Measurements from ENCODE around the gene F5. TPM values are rescaled to one million over a fixed set of nuclear protein-coding genes. Genes with fewer than 3 reads are reported as not detected.

Gene F5
- total RNA-seq, 1 experiment from 2014 or later = 0.09 TPM

DNA sequence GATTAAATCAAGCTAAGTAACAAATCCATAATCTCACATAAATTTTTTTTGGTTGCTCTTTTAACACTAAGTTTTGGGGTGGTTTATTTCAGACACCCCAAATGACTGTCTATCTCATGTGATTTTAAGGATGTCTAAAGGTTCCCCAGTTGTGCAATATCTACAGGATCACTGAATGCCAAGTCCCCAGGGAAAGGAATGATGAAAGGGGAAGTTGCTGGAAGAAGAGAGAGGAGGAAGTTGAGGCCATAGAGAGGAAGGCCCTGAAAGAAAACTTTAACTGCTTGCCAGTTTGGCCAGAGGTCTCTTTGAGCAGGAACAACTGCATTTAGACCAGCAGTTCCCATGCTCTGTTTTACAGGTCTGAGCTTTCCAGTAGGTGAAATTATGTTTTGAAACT is 73.1 kb downstream of the F5 start:
- intact Hi-C loops (cut with micrococcal nuclease) = no loop called here
- TF ChIP-seq CTCF (IDR thresholded peaks at IDR 0.05; ENCODE audit: unreplicated experiment) = no peak
- Mint-ChIP-seq H3K27me3 (ENCODE audit: insufficient read depth, unreplicated experiment) (no peaks in the 10 kb centered on the region), H3K36me3 (ENCODE audit: insufficient read depth, unreplicated experiment) (no peaks in the 10 kb centered on the region), H3K4me3 (ENCODE audit: unreplicated experiment) (no peak overlapping the region), H3K9me3 (ENCODE audit: unreplicated experiment) (no peaks in the 10 kb centered on the region), H3K4me1 (ENCODE audit: insufficient read depth, unreplicated experiment) (peaks cover 71% of the 10 kb centered on the region), H3K27ac (ENCODE audit: low read depth, unreplicated experiment) (peak overlapping the region; percentile 86)
- no TSS peak for BruUV-seq (replicated peaks)
- CTCF ChIA-PET = interaction anchor here (0.6 to 2.2 kb wide), 4 partner anchors 33 to 910 kb away, joined by 3 to 8 read pairs (median 4); no protein-coding TSS in a partner anchor
- peak; percentile 71 for DNase-seq (ENCODE audit: unreplicated experiment)
- POLR2A ChIA-PET = interaction anchor here (0.6 to 15.1 kb wide), 4 partner anchors 26 to 702 kb away, joined by 3 to 242 read pairs (median 27); partner anchors contain the start of gene SLC19A2

DNA sequence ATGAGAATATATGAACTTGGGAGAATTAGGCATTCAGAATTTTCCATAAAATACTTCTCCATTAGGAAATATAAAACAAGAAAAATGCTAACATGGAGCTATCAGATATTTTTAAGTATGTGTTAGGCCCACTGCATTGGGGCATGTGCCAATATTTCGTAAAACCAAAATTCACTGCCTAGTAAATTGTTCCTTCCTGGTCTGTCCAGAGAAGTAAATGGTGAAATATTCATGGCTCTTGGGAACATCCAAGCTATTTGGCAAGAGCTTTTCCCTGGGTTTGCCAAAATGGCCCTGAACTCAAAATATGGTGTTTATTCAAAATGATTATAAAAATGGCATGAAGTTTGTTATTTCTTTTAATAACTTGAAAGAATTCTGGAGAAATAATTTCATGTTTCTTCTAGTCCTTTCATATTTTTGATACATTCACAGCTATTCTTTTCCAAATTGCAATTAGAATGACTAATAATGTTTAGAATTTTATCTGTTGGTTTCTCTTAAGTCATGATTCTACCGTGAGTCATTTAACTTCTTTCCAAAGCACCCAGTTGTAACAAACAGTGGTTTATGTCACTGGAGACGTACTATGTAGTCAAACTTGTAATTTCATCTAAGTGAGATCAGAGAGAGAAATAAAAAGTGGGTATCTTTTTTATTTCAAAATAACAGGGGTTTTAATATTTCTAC is 74.8 kb downstream of the F5 start:
- H3K27me3 Mint-ChIP-seq (ENCODE audit: insufficient read depth, unreplicated experiment) = no peaks in the 10 kb centered on the region
- H3K4me3 Mint-ChIP-seq (ENCODE audit: unreplicated experiment) = peak overlapping the region; percentile 5
- H3K9me3 Mint-ChIP-seq (ENCODE audit: unreplicated experiment) = no peaks in the 10 kb centered on the region
- no TSS peak for BruUV-seq (replicated peaks)
- CTCF ChIA-PET = interaction anchor here (0.6 to 3.6 kb wide), 15 partner anchors 11 to 1127 kb away, joined by 3 to 22 read pairs (median 4); partner anchors contain the start of genes BLZF1 and SLC19A2
- H3K4me1 Mint-ChIP-seq (ENCODE audit: insufficient read depth, unreplicated experiment) = peaks cover 62% of the 10 kb centered on the region
- peak; percentile 86 for DNase-seq (ENCODE audit: unreplicated experiment)
- TF ChIP-seq CTCF (IDR thresholded peaks at IDR 0.05; ENCODE audit: unreplicated experiment) = no peak
- peak overlapping the region; percentile 86 for H3K27ac Mint-ChIP-seq (ENCODE audit: low read depth, unreplicated experiment)
- intact Hi-C loops (cut with micrococcal nuclease) = loop anchor here (1.0 to 2.0 kb wide), 2 partner anchors 25 to 35 kb away; no protein-coding TSS in a partner anchor
- POLR2A ChIA-PET = interaction anchor here (0.6 to 15.1 kb wide), 21 partner anchors 10 to 1601 kb away, joined by 3 to 242 read pairs (median 4); partner anchors contain the start of genes BLZF1 and SLC19A2
- H3K36me3 Mint-ChIP-seq (ENCODE audit: insufficient read depth, unreplicated experiment) = no peaks in the 10 kb centered on the region

- no peaks in the 10 kb centered on the region for H3K9me3 Mint-ChIP-seq (ENCODE audit: unreplicated experiment)
- H3K27me3 Mint-ChIP-seq (ENCODE audit: insufficient read depth, unreplicated experiment) = no peaks in the 10 kb centered on the region
- H3K36me3 Mint-ChIP-seq (ENCODE audit: insufficient read depth, unreplicated experiment) = no peaks in the 10 kb centered on the region
- peaks cover 59% of the 10 kb centered on the region for H3K4me1 Mint-ChIP-seq (ENCODE audit: insufficient read depth, unreplicated experiment)
- TF ChIP-seq CTCF (IDR thresholded peaks at IDR 0.05; ENCODE audit: unreplicated experiment) = no peak
- no peak overlapping the region for H3K4me3 Mint-ChIP-seq (ENCODE audit: unreplicated experiment)
- ChIA-PET CTCF (interaction anchor here (0.6 to 3.6 kb wide), 12 partner anchors 8 to 384 kb away, joined by 3 to 22 read pairs (median 3); partner anchors contain the start of genes SCYL3 and SLC19A2), POLR2A (interaction anchor here (0.7 to 15.1 kb wide), 8 partner anchors 9 to 142 kb away, joined by 3 to 242 read pairs (median 12); partner anchors contain the start of genes BLZF1, NME7 and SLC19A2)
- no TSS peak for BruUV-seq (replicated peaks)
- H3K27ac Mint-ChIP-seq (ENCODE audit: low read depth, unreplicated experiment) = peak overlapping the region; percentile 86
- no peak for DNase-seq (ENCODE audit: unreplicated experiment)
- intact Hi-C loops (cut with micrococcal nuclease) = loop anchor here (2.0 kb wide), 1 partner anchor 37 kb away; no protein-coding TSS in a partner anchor
These were observed 76.2 kb downstream of the F5 start for GRCh38 chr1:169510060-169510459.

GRCh38 chr1:169509354-169509753 is 76.9 kb downstream of the F5 start:
- H3K36me3 Mint-ChIP-seq (ENCODE audit: insufficient read depth, unreplicated experiment) = no peaks in the 10 kb centered on the region
- POLR2A ChIA-PET = interaction anchor here (1.1 to 15.1 kb wide), 7 partner anchors 14 to 141 kb away, joined by 3 to 242 read pairs (median 12); partner anchors contain the start of genes BLZF1, NME7 and SLC19A2
- DNase-seq (ENCODE audit: unreplicated experiment) = peak; percentile 24
- peak overlapping the region; percentile 92 for H3K27ac Mint-ChIP-seq (ENCODE audit: low read depth, unreplicated experiment)
- no peaks in the 10 kb centered on the region for H3K9me3 Mint-ChIP-seq (ENCODE audit: unreplicated experiment)
- H3K4me3 Mint-ChIP-seq (ENCODE audit: unreplicated experiment) = no peak overlapping the region
- no TSS peak for BruUV-seq (replicated peaks)
- H3K27me3 Mint-ChIP-seq (ENCODE audit: insufficient read depth, unreplicated experiment) = no peaks in the 10 kb centered on the region
- intact Hi-C loops (cut with micrococcal nuclease) = no loop called here
- TF ChIP-seq CTCF (IDR thresholded peaks at IDR 0.05; ENCODE audit: unreplicated experiment) = no peak
- CTCF ChIA-PET = interaction anchor here (0.6 to 3.6 kb wide), 13 partner anchors 10 to 385 kb away, joined by 3 to 22 read pairs (median 3); partner anchors contain the start of gene SCYL3
- H3K4me1 Mint-ChIP-seq (ENCODE audit: insufficient read depth, unreplicated experiment) = peaks cover 52% of the 10 kb centered on the region
